ENCODE data around the gene TRAPPC2L.

DNA sequence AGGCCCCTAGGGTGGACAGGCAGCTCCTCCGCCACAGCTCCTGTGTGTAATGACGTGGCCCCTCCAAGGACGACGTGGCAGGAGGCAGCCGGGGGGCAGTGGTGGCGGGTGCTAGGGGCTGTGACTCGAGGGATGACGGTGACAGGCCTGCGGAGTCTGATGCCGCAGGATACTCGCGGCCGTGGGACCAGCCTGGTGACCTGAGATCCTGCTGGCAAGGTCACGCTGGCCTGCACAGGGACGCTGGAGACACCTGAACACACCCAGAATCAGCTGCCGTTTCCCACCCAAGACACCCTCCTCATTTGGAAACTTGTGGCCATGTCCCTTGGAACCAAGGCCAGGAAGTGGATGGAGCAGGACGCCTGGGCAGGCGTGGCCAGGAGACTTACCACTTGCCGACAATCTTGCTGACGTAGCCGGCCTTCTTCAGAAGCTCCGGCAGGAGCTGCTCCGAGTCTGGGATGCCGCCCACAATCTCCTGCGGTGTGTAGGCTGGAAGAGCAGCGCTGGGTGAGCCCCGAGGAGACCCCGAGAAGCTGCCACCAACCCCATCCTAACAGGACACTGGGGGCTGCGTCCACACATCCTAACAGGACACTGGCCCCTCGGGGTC lies 16.2 kb upstream of the TRAPPC2L start:
- TF ChIP-seq, protein P1, sequence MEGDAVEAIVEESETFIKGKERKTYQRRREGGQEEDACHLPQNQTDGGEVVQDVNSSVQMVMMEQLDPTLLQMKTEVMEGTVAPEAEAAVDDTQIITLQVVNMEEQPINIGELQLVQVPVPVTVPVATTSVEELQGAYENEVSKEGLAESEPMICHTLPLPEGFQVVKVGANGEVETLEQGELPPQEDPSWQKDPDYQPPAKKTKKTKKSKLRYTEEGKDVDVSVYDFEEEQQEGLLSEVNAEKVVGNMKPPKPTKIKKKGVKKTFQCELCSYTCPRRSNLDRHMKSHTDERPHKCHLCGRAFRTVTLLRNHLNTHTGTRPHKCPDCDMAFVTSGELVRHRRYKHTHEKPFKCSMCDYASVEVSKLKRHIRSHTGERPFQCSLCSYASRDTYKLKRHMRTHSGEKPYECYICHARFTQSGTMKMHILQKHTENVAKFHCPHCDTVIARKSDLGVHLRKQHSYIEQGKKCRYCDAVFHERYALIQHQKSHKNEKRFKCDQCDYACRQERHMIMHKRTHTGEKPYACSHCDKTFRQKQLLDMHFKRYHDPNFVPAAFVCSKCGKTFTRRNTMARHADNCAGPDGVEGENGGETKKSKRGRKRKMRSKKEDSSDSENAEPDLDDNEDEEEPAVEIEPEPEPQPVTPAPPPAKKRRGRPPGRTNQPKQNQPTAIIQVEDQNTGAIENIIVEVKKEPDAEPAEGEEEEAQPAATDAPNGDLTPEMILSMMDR (conservative IDR thresholded peaks at IDR 0.05; ENCODE audit: low read length), result no peak
- TF ChIP-seq EZH2phosphoT487 (IDR thresholded peaks at IDR 0.05; ENCODE audit: borderline replicate concordance, low read depth, low read length), result no peak
